ENCODE data around the gene PLA2G4C.

DNA sequence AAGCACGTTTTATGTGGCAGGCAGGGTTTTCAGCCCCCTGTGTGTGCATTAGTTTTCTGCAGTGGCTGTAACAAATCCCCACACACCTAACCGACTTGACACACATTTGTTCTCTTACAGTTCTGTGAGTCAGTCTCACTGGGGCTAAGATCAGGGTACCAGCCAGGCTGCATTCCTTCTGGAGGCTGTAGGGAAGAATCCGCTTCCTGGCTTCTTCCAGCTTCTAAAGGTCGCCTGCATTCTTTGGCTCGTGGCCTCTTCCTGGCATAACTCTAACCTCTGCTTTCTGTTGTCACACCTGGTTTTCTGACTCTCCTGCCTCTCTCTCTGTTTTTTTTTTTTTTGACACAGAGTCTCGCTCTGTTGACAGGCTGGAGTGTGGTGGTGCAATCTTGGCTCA is 109.8 kb downstream of the PLA2G4C start:
- TF ChIP-seq RAD21 (IDR thresholded peaks at IDR 0.05; ENCODE audit: low read depth) (no peak), EP300 (IDR thresholded peaks at IDR 0.05; ENCODE audit: borderline replicate concordance) (no peak), TAF1 (IDR thresholded peaks at IDR 0.05; ENCODE audit: low read depth) (no peak), TCF12 (IDR thresholded peaks at IDR 0.05; ENCODE audit: low read depth) (no peak), FOXM1 (IDR thresholded peaks at IDR 0.05; ENCODE audit: borderline replicate concordance, low read depth) (no peak)
